ENCODE measurements around the gene CGB3.
"Not testable (repeated sequence)": the region's sequence is repeated elsewhere in the genome, so short reads cannot be mapped to it uniquely, and the experiment has no call there.

CGB3 gene

GRCh38 chr19:49042177-49042576 lies 18.0 kb upstream of the CGB3 start:
- DNase-seq: no peak

GRCh38 chr19:49039736-49040135 lies 15.6 kb upstream of the CGB3 start:
- not testable (repeated sequence) for DNase-seq

- not testable (repeated sequence) for DNase-seq
Observed at GRCh38 chr19:49038557-49039276, 14.6 kb upstream of the CGB3 start.

GRCh38 chr19:49038111-49038510 lies 14.0 kb upstream of the CGB3 start:
- DNase-seq: not testable (repeated sequence)

- not testable (repeated sequence) for DNase-seq
Observed at GRCh38 chr19:49036815-49037214, 12.7 kb upstream of the CGB3 start, which contains the start of gene CGB1. TSS of gene CGB1 (minus strand) at chr19:49036895. CDS start at chr19:49036711, 184 bp downstream.

- DNase-seq: not testable (repeated sequence)
Observed at GRCh38 chr19:49031642-49032301, 7.6 kb upstream of the CGB3 start, which contains the start of gene CGB2. TSS of gene CGB2 (plus strand) at chr19:49031890. CDS start at chr19:49032096, 206 bp downstream.

GRCh38 chr19:49030323-49030722 lies 6.2 kb upstream of the CGB3 start:
- not testable (repeated sequence) for DNase-seq

- DNase-seq: not testable (repeated sequence)
Observed at GRCh38 chr19:49029749-49030148, 5.6 kb upstream of the CGB3 start.

- DNase-seq: not testable (repeated sequence)
Observed at GRCh38 chr19:49028686-49029085, 4.6 kb upstream of the CGB3 start.

- DNase-seq: not testable (repeated sequence)
Observed at GRCh38 chr19:49025599-49025998, 1.5 kb upstream of the CGB3 start.

GRCh38 chr19:49025088-49025487 lies 955 bp upstream of the CGB3 start:
- DNase-seq: not testable (repeated sequence)

GRCh38 chr19:49022116-49022515 lies 2.0 kb downstream of the CGB3 start:
- no peak for DNase-seq

- no peak for DNase-seq
Observed at GRCh38 chr19:49020931-49021895, 2.9 kb downstream of the CGB3 start.

- DNase-seq: no peak
Observed at GRCh38 chr19:49020342-49020741, 3.8 kb downstream of the CGB3 start.

- no peak for DNase-seq
Observed at GRCh38 chr19:49019242-49019932, 4.7 kb downstream of the CGB3 start.

- DNase-seq: not testable (repeated sequence)
Observed at GRCh38 chr19:49018388-49019241, 5.5 kb downstream of the CGB3 start.

GRCh38 chr19:49017666-49018351 lies 6.3 kb downstream of the CGB3 start:
- peak; percentile 58 for DNase-seq

GRCh38 chr19:49017041-49017665 lies 7.0 kb downstream of the CGB3 start, which contains the start of gene LHB:
TSS of gene LHB (minus strand) at chr19:49017091. CDS start at chr19:49017081, 10 bp downstream.
- no peak for DNase-seq

- DNase-seq: no peak
Observed at GRCh38 chr19:49016067-49016839, 7.9 kb downstream of the CGB3 start.

All from amniotic stem cell (primary cell).